HepG2 (cell line): ENCODE data around the gene ADAMTS15. TPM values are rescaled to one million over a fixed set of nuclear protein-coding genes. Genes with fewer than 3 reads are reported as not detected.

Experiments
- ATAC-seq: fragments of 200-7000 bp; cut with Tn5 transposase; 3 replicates; pipeline ENCODE4 v1.9.1; 2020; ENCODE audit warnings: mild to moderate bottlenecking, moderate library complexity
- BruUV-seq: library from RNA; stranded (reverse); fragments of 400-500 nt; replicated peaks from 2 replicates; lab custom pipeline; 2021; lab: Mats Ljungman, UMichigan
- CTCF ChIA-PET: fragments of 300-600 bp; formaldehyde crosslinking; extraction: SDS; loops from one replicate; lab custom pipeline; 2021; ENCODE audit warnings: low total read pairs, inconsistent platforms, low intra/inter-chr PET ratio; lab: Yijun Ruan, JAX
- POLR2A ChIA-PET: fragments of 350-600 bp; sonication (Branson Sonifier 250); formaldehyde crosslinking; loops from one replicate; lab custom pipeline; 2020; ENCODE audit warnings: antibody characterized with exemption, inconsistent platforms; lab: Yijun Ruan, JAX
- DNase-seq: peaks from one replicate; pipeline ENCODE4 v3.0.0-alpha.2; 2015; ENCODE audit warnings: low spot score
- FAIRE-seq: peaks from 3 replicates; lab custom pipeline; 2011; peaks lifted over from hg19 to GRCh38; lab: Jason Lieb, UNC
- H2AFZ ChIP-seq: one replicate; pipeline ENCODE4 v1.6.1; 2011; ENCODE audit warnings: low read length, inconsistent platforms
- H3K27ac ChIP-seq: fragments of 300-600 bp; 3 replicates; pipeline ENCODE4 v1.8.0; 2011; ENCODE audit warnings: mixed run types, mild to moderate bottlenecking, mixed read lengths, low read length, inconsistent platforms; ENCODE audit not compliant: insufficient read depth; ENCODE audit errors: extremely low read length
- H3K27me3 ChIP-seq, 2 experiments: fragments of 200-600 bp in 1 of 2; 2 replicates in 1 of 2; 3 replicates in 1 of 2; pipeline versions ENCODE4 v1.6.0 to v1.8.0; 2011; ENCODE audit warnings: low read length in 2 of 2, mild to moderate bottlenecking in 2 of 2, moderate library complexity in 2 of 2, inconsistent platforms in 1 of 2; ENCODE audit not compliant: insufficient read depth in 2 of 2, control insufficient read depth in 1 of 2
- H3K36me3 ChIP-seq, 2 experiments: fragments of 200-600 bp in 1 of 2; replicated peaks in 1 of 2; 2 replicates in 1 of 2; 3 replicates in 1 of 2; pipeline versions ENCODE4 v1.5.1 to v1.8.0; 2011; ENCODE audit warnings: low read length in 2 of 2, inconsistent platforms in 1 of 2; ENCODE audit not compliant: insufficient read depth in 2 of 2, control insufficient read depth in 1 of 2
- H3K4me1 ChIP-seq: 2 replicates; pipeline ENCODE4 v1.5.1; 2012; ENCODE audit warnings: low read length, inconsistent platforms; ENCODE audit not compliant: insufficient read depth
- H3K4me2 ChIP-seq: 2 replicates; pipeline ENCODE4 v1.6.0; 2011; ENCODE audit warnings: low read depth, low read length, inconsistent platforms
- H3K4me3 ChIP-seq, 3 experiments: fragments of 200-600 bp in 1 of 3; sonication (generic), shearing (Covaris generic) in 1 of 3; replicated peaks in 1 of 3; 2 replicates each; pipeline ENCODE4 v1.5.1; 2011 to 2016; ENCODE audit warnings: low read length in 3 of 3, inconsistent platforms in 2 of 3, low read depth in 2 of 3, mild to moderate bottlenecking in 2 of 3, control low read depth in 1 of 3, mixed read lengths in 1 of 3; ENCODE audit not compliant: insufficient read depth in 1 of 3
- H3K79me2 ChIP-seq: one replicate; pipeline ENCODE4 v1.6.1; 2011; ENCODE audit warnings: low read length, inconsistent platforms; ENCODE audit not compliant: insufficient read depth
- H3K9ac ChIP-seq: 2 replicates; pipeline ENCODE4 v1.6.0; 2011; ENCODE audit warnings: mild to moderate bottlenecking, low read depth, low read length, inconsistent platforms; ENCODE audit not compliant: insufficient read depth
- H3K9me3 ChIP-seq: 2 replicates; pipeline ENCODE4 v1.5.1; 2012; ENCODE audit warnings: mild to moderate bottlenecking, low read length
- H4K20me1 ChIP-seq: 2 replicates; pipeline ENCODE4 v1.6.0; 2011; ENCODE audit warnings: inconsistent platforms, mild to moderate bottlenecking, low read length, moderate library complexity; ENCODE audit not compliant: insufficient read depth
- E2F5 ChIP-seq: sonication (generic); formaldehyde crosslinking; conservative IDR thresholded peaks from 2 replicates; pipeline ENCODE4 v1.4.0; 2020; ENCODE audit warnings: missing genetic modification reagents
- EHMT2 ChIP-seq: fragments of 200-600 bp; sonication (generic); IDR thresholded peaks from 2 replicates; pipeline ENCODE4 v1.7.0; 2017; ENCODE audit warnings: antibody characterized with exemption, low read depth, low read length, borderline replicate concordance
- KDM6A ChIP-seq: IDR thresholded peaks from 2 replicates; pipeline ENCODE4 v1.6.1; 2016; ENCODE audit warnings: low read depth
- NONO ChIP-seq, 2 experiments: fragments of 450-650 bp in 1 of 2; sonication (generic) in 1 of 2; formaldehyde crosslinking in 1 of 2; IDR thresholded peaks in 1 of 2; conservative IDR thresholded peaks in 1 of 2; 2 replicates each; pipeline versions ENCODE4 v1.6.1 to v1.8.0; 2017 to 2022; ENCODE audit warnings: mild to moderate bottlenecking in 1 of 2, missing genetic modification reagents in 1 of 2, moderate library complexity in 1 of 2
- RARA ChIP-seq: IDR thresholded peaks from 2 replicates; pipeline ENCODE4 v1.6.1; 2016; ENCODE audit warnings: missing genetic modification reagents, missing compliant biosample characterization
- SAP130 ChIP-seq: IDR thresholded peaks from 2 replicates; pipeline ENCODE4 v1.6.1; 2016; ENCODE audit warnings: low read depth
- SMAD3 ChIP-seq: sonication (generic); formaldehyde crosslinking; IDR thresholded peaks from 2 replicates; pipeline ENCODE4 v1.4.0; 2020; ENCODE audit warnings: missing genetic modification reagents
- SRSF4 ChIP-seq: fragments of 200-400 bp; formaldehyde crosslinking; IDR thresholded peaks from one replicate; pipeline ENCODE4 v1.6.1; 2018; ENCODE audit warnings: mild to moderate bottlenecking, low read depth, low read length, moderate library complexity; ENCODE audit not compliant: poor library complexity, severe bottlenecking
- THAP7 ChIP-seq: sonication (generic); formaldehyde crosslinking; IDR thresholded peaks from 2 replicates; pipeline ENCODE4 v1.8.1; 2023; ENCODE audit warnings: mild to moderate bottlenecking, missing genetic modification reagents
- TP53 ChIP-seq: sonication (generic); formaldehyde crosslinking; conservative IDR thresholded peaks from 2 replicates; pipeline ENCODE4 v1.4.0; 2020; ENCODE audit warnings: missing genetic modification reagents
- ZBTB1 ChIP-seq: sonication (generic); formaldehyde crosslinking; IDR thresholded peaks from 2 replicates; pipeline ENCODE4 v1.4.0; 2020; ENCODE audit warnings: missing genetic modification reagents, borderline replicate concordance
- ZBTB21 ChIP-seq: sonication (generic); formaldehyde crosslinking; IDR thresholded peaks from 2 replicates; pipeline ENCODE4 v1.4.0; 2020; ENCODE audit warnings: missing genetic modification reagents
- ZFYVE20 ChIP-seq: sonication (generic); formaldehyde crosslinking; IDR thresholded peaks from 2 replicates; pipeline ENCODE4 v1.8.0; 2023; ENCODE audit warnings: low read depth, mild to moderate bottlenecking, moderate library complexity, missing genetic modification reagents, borderline replicate concordance
- ZMYM3 ChIP-seq: sonication (generic); formaldehyde crosslinking; IDR thresholded peaks from 2 replicates; pipeline ENCODE4 v1.5.1; 2020; ENCODE audit warnings: mild to moderate bottlenecking, missing genetic modification reagents
- ZNF160 ChIP-seq: sonication (generic); formaldehyde crosslinking; IDR thresholded peaks from 2 replicates; pipeline ENCODE4 v1.8.0; 2022; ENCODE audit warnings: mild to moderate bottlenecking, inconsistent platforms, missing genetic modification reagents
- ZNF180 ChIP-seq: sonication (generic); formaldehyde crosslinking; IDR thresholded peaks from 2 replicates; pipeline ENCODE4 v1.4.0; 2020; ENCODE audit warnings: low read depth, missing genetic modification reagents, borderline replicate concordance
- ZNF296 ChIP-seq: sonication (generic); formaldehyde crosslinking; conservative IDR thresholded peaks from 2 replicates; pipeline ENCODE4 v1.5.0; 2020; ENCODE audit warnings: mild to moderate bottlenecking, missing genetic modification reagents
- ZNF33A ChIP-seq: sonication (generic); formaldehyde crosslinking; IDR thresholded peaks from 2 replicates; pipeline ENCODE4 v1.5.1; 2020; ENCODE audit warnings: missing genetic modification reagents, mild to moderate bottlenecking, moderate library complexity, borderline replicate concordance
- ZNF773 ChIP-seq: sonication (generic); formaldehyde crosslinking; IDR thresholded peaks from 2 replicates; pipeline ENCODE4 v1.4.0; 2020; ENCODE audit warnings: missing genetic modification reagents, borderline replicate concordance
- ZNF83 ChIP-seq: sonication (generic); formaldehyde crosslinking; IDR thresholded peaks from 2 replicates; pipeline ENCODE4 v1.4.0; 2020; ENCODE audit warnings: missing genetic modification reagents, mild to moderate bottlenecking, borderline replicate concordance
- WGBS: methylation state at CpG from one replicate; pipeline ENCODE4 v1.1.6; 2017; ENCODE audit warnings: low lambda C conversion rate; 5-methylcytosine and 5-hydroxymethylcytosine counted together
- in situ Hi-C: cut with HindIII; loops from 2 replicates; pipeline ENCODE4 v1.10.0; 2017; ENCODE audit warnings: low pct_unique_long_range_greater_than_20kb; ENCODE audit not compliant: extremely low pct_ligation_motif_present
- intact Hi-C: fragments of 100-400 bp; cut with micrococcal nuclease; formaldehyde crosslinking; loops from one replicate; pipeline ENCODE4 v1.10.0; 2022; ENCODE audit not compliant: unreplicated experiment
- polyA plus RNA-seq, 8 experiments: library from polyadenylated mRNA; depleted of rRNA in 3 of 8; stranded (reverse) in 7 of 8; unstranded in 1 of 8; fragments of >200 nt; fragmentation: Illumina TruSeq in 4 of 8; extraction: Trizol in 4 of 8; gene quantifications; 2 replicates each; pipeline versions ENCODE4 v1.2.1 to v1.2.3, GENCODE V29; 2011 to 2016; ENCODE audit warnings: low read depth in 4 of 8, missing spikeins in 1 of 8, mixed read lengths in 1 of 8; ENCODE audit not compliant: insufficient read depth in 1 of 8
- total RNA-seq, 5 experiments: library from RNA; depleted of rRNA; stranded (reverse); fragments of >200 nt; fragmentation: Illumina TruSeq; extraction: Trizol; gene quantifications; 2 replicates each; pipeline ENCODE4 v1.2.3, GENCODE V29; 2016; ENCODE audit warnings: low read depth in 1 of 5

The ADAMTS15 gene
- total and polyA plus RNA-seq, 2 of the 13 experiments (the other 11 are each of a cell fraction or from before 2014, with no cell fraction given): 0.01 to 0.02 TPM

GRCh38 chr11:130407978-130408377 is 40.5 kb upstream of the ADAMTS15 start:
- FAIRE-seq: no peak
- Histone ChIP-seq H3K4me1 (no peaks in the 10 kb centered on the region), H3K36me3 (no peaks in the 10 kb centered on the region), H3K79me2 (no peaks in the 10 kb centered on the region), H3K27ac (no peak overlapping the region), H3K9me3 (no peaks in the 10 kb centered on the region), H3K27me3 (peaks cover 7 to 63% of the 10 kb centered on the region in 2 experiments; a peak in 3 of 5 replicates), H3K4me2 (no peak overlapping the region), H4K20me1 (no peaks in the 10 kb centered on the region), H3K4me3 (no peak overlapping the region), H3K9ac (no peak overlapping the region), H2AFZ (no peak overlapping the region)
- in situ Hi-C loops (no loop called here), intact Hi-C loops (no loop called here)
- WGBS: 0% methylated on average over 3 of the region's 7 CpGs
- CTCF ChIA-PET: no interaction called here
- BruUV-seq: no TSS peak
- TF ChIP-seq TP53 (CRISPR knock-in tag): no peak
- TF ChIP-seq EHMT2: no peak
- no peak for TF ChIP-seq KDM6A (CRISPR knock-in tag)
- no peak for TF ChIP-seq ZBTB21 (CRISPR knock-in tag)
- TF ChIP-seq SAP130: no peak
- no peak for TF ChIP-seq ZMYM3
- TF ChIP-seq SMAD3 (CRISPR knock-in tag): no peak
- no peak for TF ChIP-seq ZBTB1 (CRISPR knock-in tag)
- no peak for TF ChIP-seq ZNF83 (CRISPR knock-in tag)
- no peak for TF ChIP-seq SRSF4
- no peak for ATAC-seq
- POLR2A ChIA-PET: interaction anchor here (0.6 kb wide), 1 partner anchor 10 kb away, joined by 3 read pairs; no protein-coding TSS in a partner anchor
- DNase-seq: no peak

- no peak for ATAC-seq
- no peaks in the 10 kb centered on the region for H4K20me1 ChIP-seq
- intact Hi-C loops: no loop called here
- no peaks in the 10 kb centered on the region for H3K4me1 ChIP-seq
- ChIA-PET POLR2A (interaction anchor here (0.6 kb wide), 1 partner anchor 10 kb away, joined by 3 read pairs; no protein-coding TSS in a partner anchor), CTCF (no interaction called here)
- DNase-seq: no peak
- H3K27me3 ChIP-seq: peaks cover 7 to 63% of the 10 kb centered on the region in 2 experiments; a peak in 3 of 5 replicates
- H3K4me2 ChIP-seq: no peak overlapping the region
- no peaks in the 10 kb centered on the region for H3K79me2 ChIP-seq
- no peaks in the 10 kb centered on the region for H3K36me3 ChIP-seq
- BruUV-seq: no TSS peak
- WGBS: 0% methylated on average over 3 of the region's 18 CpGs
- no peak for FAIRE-seq
- H2AFZ ChIP-seq: no peak overlapping the region
- no peak overlapping the region for H3K27ac ChIP-seq
- H3K4me3 ChIP-seq: no peak overlapping the region
- no peaks in the 10 kb centered on the region for H3K9me3 ChIP-seq
- in situ Hi-C loops: no loop called here
- H3K9ac ChIP-seq: no peak overlapping the region
- TF ChIP-seq ZNF33A: no peak
- TF ChIP-seq ZFYVE20 (CRISPR knock-in tag): no peak
- no peak for TF ChIP-seq E2F5 (CRISPR knock-in tag)
- no peak for TF ChIP-seq RARA (CRISPR knock-in tag)
- no peak for TF ChIP-seq ZNF773 (CRISPR knock-in tag)
- TF ChIP-seq ZNF160: no peak
- no peak for TF ChIP-seq ZNF296 (CRISPR knock-in tag)
- no peak for TF ChIP-seq NONO (IDR thresholded peaks at IDR 0.05)
- TF ChIP-seq NONO (CRISPR knock-in tag; conservative IDR thresholded peaks at IDR 0.05): no peak
- no peak for TF ChIP-seq THAP7 (CRISPR knock-in tag)
- no peak for TF ChIP-seq ZNF180 (CRISPR knock-in tag)
Measured at GRCh38 chr11:130408401-130408890, 40.0 kb upstream of the ADAMTS15 start.
